GM11168 (cell line): ENCODE data around the gene ALX1.
"Not testable (repeated sequence)": the region's sequence is repeated elsewhere in the genome, so short reads cannot be mapped to it uniquely, and the experiment has no call there.

Experiments
- in situ Hi-C: fragments of 300-500 bp; cut with MboI; formaldehyde crosslinking; loops from one replicate; pipeline ENCODE4 v1.12.0; 2022; ENCODE audit warnings: low sequenced_read_pairs; ENCODE audit not compliant: unreplicated experiment

The ALX1 gene

DNA sequence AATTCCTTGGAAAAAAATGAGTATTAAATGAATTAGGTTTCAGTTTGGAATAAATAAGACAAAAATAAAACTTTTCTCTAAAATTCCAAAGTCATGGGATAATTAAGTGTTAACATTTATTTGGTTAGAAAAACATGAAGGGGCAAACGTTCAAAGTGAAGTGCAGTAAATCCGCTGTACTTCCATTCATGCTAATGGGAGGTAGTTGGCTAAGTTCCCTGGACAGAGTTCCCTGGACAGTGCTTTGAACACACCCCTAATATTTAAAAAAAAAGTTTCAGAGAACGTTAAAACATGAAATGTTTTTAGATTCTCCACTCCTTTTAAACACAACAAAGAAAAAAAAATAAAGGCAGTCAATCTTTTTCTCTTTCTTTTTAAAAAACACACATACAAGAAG is 16.3 kb downstream of the ALX1 start:
- in situ Hi-C loops: no loop called here

DNA sequence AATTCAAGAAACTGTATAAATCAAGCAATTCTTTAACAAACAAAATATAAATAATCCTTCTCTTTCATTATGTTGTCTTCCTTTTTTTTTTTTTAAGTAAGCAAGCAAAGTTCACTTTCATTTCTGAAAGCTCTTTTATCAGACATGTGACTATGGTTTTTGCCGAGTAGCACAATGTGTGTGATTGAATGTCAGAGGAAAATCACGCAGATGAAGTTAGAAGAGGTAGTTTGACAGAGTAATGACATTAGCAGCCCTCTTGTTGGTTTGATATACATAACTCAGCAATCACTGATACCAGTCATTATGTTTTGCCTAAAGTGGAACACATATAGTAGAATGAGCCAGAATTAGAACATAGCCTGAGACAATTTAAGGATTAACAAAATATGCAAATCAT is 19.0 kb downstream of the ALX1 start:
- in situ Hi-C loops: no loop called here

GRCh38 chr12:85301051-85301450 is 21.0 kb downstream of the ALX1 start:
- in situ Hi-C loops: no loop called here

DNA sequence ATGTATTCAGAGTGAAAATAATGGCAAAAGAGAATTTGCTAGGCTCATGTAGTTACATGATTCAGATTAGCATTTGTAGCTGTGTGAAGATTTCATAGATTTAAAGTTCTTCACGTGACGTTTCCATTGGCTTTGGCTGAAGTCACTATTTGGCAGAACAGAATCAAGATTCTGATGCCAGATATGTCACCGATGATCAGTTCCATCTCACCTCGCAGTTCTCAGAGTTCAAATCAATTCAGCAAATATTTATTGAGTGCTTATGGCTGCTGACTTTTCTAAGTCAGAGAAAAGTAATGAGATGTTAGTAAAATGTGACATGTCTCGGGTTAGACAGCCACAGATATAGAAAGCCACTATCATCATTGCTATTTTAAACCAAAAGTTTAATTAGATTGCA is 28.4 kb downstream of the ALX1 start:
- in situ Hi-C loops: no loop called here

- in situ Hi-C loops: no loop called here
Measured at GRCh38 chr12:85309125-85309566, 29.1 kb downstream of the ALX1 start.

- in situ Hi-C loops: no loop called here
Measured at GRCh38 chr12:85310025-85310424, 30.0 kb downstream of the ALX1 start.

- in situ Hi-C loops: no loop called here
Measured at GRCh38 chr12:85310456-85311076, 30.5 kb downstream of the ALX1 start.

GRCh38 chr12:85317866-85318636 is 38.0 kb downstream of the ALX1 start:
- in situ Hi-C loops: not testable (repeated sequence)

DNA sequence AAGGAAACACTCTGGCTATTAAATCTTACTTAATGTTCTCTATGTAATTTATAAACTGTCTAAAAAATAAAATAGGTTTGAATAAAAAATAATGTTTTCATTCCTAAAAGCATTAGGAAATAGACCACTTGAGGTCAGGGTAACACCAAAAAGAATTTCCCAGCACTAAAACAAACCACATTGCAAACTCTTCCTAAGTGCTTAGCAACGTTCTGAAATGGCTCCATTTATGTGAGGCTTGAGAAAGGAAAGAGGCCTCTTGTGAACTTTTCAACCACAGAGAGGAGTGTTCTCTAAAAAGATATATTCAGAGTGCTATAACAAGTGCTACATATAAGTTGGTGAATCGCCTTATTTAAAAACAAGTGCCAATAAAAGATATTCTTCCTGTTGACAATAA is 42.7 kb downstream of the ALX1 start:
- in situ Hi-C loops: no loop called here

DNA sequence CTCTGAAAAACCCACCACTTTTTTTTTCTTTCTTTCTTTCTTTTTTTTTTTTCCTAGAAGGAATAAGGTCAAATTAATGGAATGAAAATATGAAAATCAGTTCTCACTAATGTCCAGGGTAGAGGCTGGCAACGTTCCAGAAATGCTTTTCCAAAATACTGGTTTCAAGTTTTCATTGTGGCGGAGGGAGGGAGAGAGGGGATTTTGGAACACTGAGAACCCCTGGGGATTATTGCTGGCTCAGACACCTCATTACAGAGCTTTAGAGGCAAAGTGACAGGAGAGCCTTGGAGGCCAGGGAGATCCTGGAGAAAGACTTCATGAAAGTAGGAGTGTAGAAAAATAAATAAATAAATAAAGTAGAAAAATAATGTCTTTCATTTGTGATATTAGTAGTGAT is 45.4 kb downstream of the ALX1 start:
- in situ Hi-C loops: no loop called here

DNA sequence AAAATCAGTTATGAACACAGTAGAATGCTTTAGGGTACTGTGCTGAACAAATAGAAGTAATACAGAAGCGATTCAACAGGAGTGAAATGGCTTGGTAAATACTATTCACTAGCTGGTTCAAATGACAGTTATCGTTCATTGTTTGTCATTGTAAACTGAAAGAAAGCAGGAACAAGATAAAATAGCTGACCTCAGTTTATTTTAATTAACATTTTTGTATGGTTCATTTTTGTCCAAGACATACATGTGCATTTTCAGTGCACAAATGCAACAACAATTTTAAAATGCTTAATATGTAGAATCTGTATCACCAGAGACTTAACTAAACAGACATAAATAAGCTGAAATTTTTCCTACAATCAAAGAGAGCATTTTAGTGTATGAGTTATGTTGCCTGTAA is 49.9 kb downstream of the ALX1 start:
- in situ Hi-C loops: no loop called here

- in situ Hi-C loops: no loop called here
Measured at GRCh38 chr12:85348779-85349178, 68.8 kb downstream of the ALX1 start.

DNA sequence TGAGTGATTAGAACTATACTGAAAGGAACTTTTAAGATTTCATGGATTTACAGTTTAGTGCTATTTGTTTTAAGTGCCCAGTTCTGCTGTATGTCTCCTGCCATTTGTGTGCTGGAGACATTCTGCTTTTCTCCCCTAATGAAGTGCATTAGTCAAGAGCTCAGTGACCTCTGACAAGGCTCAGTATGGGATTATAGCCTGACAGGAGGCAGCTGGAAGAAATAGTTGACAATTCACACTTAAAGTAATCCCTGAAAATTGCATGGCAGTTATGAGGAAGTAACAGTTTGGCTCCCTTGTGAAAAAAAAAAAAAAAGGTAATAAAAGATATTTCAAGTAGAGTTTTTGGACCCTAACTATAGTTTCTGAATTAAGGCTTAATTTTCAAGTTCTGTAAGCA is 70.3 kb downstream of the ALX1 start:
- in situ Hi-C loops: no loop called here
